A673 (cell line): ENCODE measurements around the gene CACYBP. TPM values are rescaled to one million over a fixed set of nuclear protein-coding genes. Genes with fewer than 3 reads are reported as not detected.

Source experiments
- BruUV-seq: library from RNA; stranded (reverse); fragments of 400-500 nt; replicated peaks from 2 replicates; lab custom pipeline; 2021; lab: Mats Ljungman, UMichigan
- CTCF ChIA-PET: fragments of 300-600 bp; sonication (Branson Sonifier 250); formaldehyde crosslinking; loops from one replicate; lab custom pipeline; 2022; ENCODE audit warnings: antibody characterized with exemption; lab: Charles Lee
- POLR2A ChIA-PET: fragments of 300-600 bp; sonication (Branson Sonifier 250); formaldehyde crosslinking; loops from one replicate; lab custom pipeline; 2022; ENCODE audit warnings: antibody characterized with exemption; ENCODE audit not compliant: low non-redundant PET; lab: Charles Lee
- DNase-seq: peaks from one replicate; pipeline ENCODE4 v3.0.0-alpha.2; 2015; ENCODE audit warnings: low spot score
- H3K27ac ChIP-seq: fragments of 200-600 bp; sonication (generic); 2 replicates; pipeline ENCODE4 v1.5.1; 2016; ENCODE audit warnings: mixed run types, low read depth, mild to moderate bottlenecking, mixed read lengths, antibody characterized with exemption, low read length; ENCODE audit not compliant: poor library complexity, severe bottlenecking
- H3K27me3 ChIP-seq: fragments of 200-600 bp; sonication (generic); replicated peaks from 2 replicates; pipeline ENCODE4 v1.6.1; 2017; ENCODE audit warnings: mixed run types, low read depth, mild to moderate bottlenecking, mixed read lengths, antibody characterized with exemption, low read length; ENCODE audit not compliant: insufficient read depth, poor library complexity
- H3K36me3 ChIP-seq: fragments of 200-600 bp; sonication (generic); 2 replicates; pipeline ENCODE4 v1.6.1; 2016; ENCODE audit warnings: mixed run types, mild to moderate bottlenecking, mixed read lengths, antibody characterized with exemption, low read length; ENCODE audit not compliant: insufficient read depth, poor library complexity, severe bottlenecking
- H3K4me1 ChIP-seq: fragments of 200-600 bp; sonication (generic); 2 replicates; pipeline ENCODE4 v1.6.1; 2017; ENCODE audit warnings: mixed run types, mild to moderate bottlenecking, mixed read lengths, antibody characterized with exemption, low read length; ENCODE audit not compliant: insufficient read depth, poor library complexity, severe bottlenecking
- H3K4me3 ChIP-seq: fragments of 200-600 bp; sonication (generic); 2 replicates; pipeline ENCODE4 v1.5.1; 2016; ENCODE audit warnings: low read depth, mixed run types, mild to moderate bottlenecking, mixed read lengths, low read length; ENCODE audit not compliant: poor library complexity, severe bottlenecking
- H3K9me3 ChIP-seq: fragments of 200-600 bp; sonication (generic); 2 replicates; pipeline ENCODE4 v1.6.1; 2016; ENCODE audit warnings: mixed run types, low read depth, mild to moderate bottlenecking, mixed read lengths, antibody characterized with exemption, low read length; ENCODE audit not compliant: poor library complexity, severe bottlenecking
- EZH2 ChIP-seq: fragments of 200-600 bp; sonication (generic); IDR thresholded peaks from 2 replicates; pipeline ENCODE4 v1.6.1; 2017; ENCODE audit warnings: borderline replicate concordance, low read depth, mild to moderate bottlenecking, mixed read lengths, antibody characterized with exemption, low read length; ENCODE audit not compliant: poor library complexity, severe bottlenecking
- intact Hi-C: fragments of 100-400 bp; cut with micrococcal nuclease; formaldehyde crosslinking; loops from one replicate; pipeline ENCODE4 v1.10.0; 2022; ENCODE audit not compliant: unreplicated experiment
- total RNA-seq: library from RNA; stranded (reverse); gene quantifications from 2 replicates; pipeline ENCODE4 v1.2.3, GENCODE V29; 2021
- TF ChIP-seq, protein P1 (sequence below): fragments of 300-800, 200-600 bp; sonication (generic); conservative IDR thresholded peaks from 2 replicates; pipeline ENCODE4 v1.5.1; 2017; ENCODE audit warnings: low read depth, mild to moderate bottlenecking, antibody characterized with exemption, low read length, moderate library complexity, mixed read lengths

CACYBP gene
- total RNA-seq, 1 experiment from 2014 or later, result 307 TPM

DNA sequence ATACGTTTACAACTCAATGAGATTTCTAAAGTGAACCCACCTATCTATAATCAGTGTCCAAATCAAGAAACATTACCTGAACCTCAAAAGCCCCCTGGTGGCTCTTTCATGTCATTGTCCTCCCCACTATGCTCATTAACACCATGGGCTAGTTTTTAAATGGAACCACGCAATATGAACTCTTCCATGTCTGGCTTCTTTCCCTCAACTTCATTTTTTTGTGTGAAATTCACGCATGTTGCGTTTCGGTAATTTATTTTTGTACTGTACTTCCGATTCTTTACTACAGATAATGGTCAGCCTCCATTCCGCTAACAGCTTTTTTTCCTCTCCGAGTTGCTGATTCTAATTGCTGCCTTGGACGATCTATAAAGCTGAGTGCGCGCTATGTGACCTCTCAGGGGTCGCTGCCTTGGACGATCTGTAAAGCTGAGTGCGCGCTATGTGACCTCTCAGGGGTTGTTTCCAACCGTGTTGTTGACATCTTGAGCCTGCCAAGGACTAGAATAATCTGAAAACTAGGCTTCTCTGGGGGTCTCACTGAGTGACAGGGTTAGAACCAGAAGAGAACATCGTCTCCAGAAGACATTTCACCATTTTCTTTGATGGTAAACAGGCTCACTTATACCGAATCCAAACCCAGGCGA, 1.1 kb upstream of the CACYBP start:
- H3K27ac ChIP-seq, result peak overlapping the region; percentile 100
- peaks cover 10% of the 10 kb centered on the region for H3K4me1 ChIP-seq
- no peaks in the 10 kb centered on the region for H3K27me3 ChIP-seq
- no peak for TF ChIP-seq EZH2
- TF ChIP-seq, protein P1, sequence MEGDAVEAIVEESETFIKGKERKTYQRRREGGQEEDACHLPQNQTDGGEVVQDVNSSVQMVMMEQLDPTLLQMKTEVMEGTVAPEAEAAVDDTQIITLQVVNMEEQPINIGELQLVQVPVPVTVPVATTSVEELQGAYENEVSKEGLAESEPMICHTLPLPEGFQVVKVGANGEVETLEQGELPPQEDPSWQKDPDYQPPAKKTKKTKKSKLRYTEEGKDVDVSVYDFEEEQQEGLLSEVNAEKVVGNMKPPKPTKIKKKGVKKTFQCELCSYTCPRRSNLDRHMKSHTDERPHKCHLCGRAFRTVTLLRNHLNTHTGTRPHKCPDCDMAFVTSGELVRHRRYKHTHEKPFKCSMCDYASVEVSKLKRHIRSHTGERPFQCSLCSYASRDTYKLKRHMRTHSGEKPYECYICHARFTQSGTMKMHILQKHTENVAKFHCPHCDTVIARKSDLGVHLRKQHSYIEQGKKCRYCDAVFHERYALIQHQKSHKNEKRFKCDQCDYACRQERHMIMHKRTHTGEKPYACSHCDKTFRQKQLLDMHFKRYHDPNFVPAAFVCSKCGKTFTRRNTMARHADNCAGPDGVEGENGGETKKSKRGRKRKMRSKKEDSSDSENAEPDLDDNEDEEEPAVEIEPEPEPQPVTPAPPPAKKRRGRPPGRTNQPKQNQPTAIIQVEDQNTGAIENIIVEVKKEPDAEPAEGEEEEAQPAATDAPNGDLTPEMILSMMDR, result peak; percentile 77
- intact Hi-C loops, result loop anchor here (1.0 to 5.0 kb wide), 3 partner anchors 116 to 736 kb away; no protein-coding TSS in a partner anchor
- CTCF ChIA-PET, result interaction anchor here (0.6 to 1.3 kb wide), 3 partner anchors 115 to 736 kb away, joined by 3 to 4 read pairs (median 3); no protein-coding TSS in a partner anchor
- no peaks in the 10 kb centered on the region for H3K9me3 ChIP-seq
- DNase-seq, result peak; percentile 77
- H3K36me3 ChIP-seq, result no peaks in the 10 kb centered on the region
- peak overlapping the region; percentile 92 for H3K4me3 ChIP-seq
- POLR2A ChIA-PET, result interaction anchor here (0.6 to 1.3 kb wide), 3 partner anchors 199 to 1246 kb away, joined by 3 to 4 read pairs (median 3); no protein-coding TSS in a partner anchor
- BruUV-seq, result no TSS peak

DNA sequence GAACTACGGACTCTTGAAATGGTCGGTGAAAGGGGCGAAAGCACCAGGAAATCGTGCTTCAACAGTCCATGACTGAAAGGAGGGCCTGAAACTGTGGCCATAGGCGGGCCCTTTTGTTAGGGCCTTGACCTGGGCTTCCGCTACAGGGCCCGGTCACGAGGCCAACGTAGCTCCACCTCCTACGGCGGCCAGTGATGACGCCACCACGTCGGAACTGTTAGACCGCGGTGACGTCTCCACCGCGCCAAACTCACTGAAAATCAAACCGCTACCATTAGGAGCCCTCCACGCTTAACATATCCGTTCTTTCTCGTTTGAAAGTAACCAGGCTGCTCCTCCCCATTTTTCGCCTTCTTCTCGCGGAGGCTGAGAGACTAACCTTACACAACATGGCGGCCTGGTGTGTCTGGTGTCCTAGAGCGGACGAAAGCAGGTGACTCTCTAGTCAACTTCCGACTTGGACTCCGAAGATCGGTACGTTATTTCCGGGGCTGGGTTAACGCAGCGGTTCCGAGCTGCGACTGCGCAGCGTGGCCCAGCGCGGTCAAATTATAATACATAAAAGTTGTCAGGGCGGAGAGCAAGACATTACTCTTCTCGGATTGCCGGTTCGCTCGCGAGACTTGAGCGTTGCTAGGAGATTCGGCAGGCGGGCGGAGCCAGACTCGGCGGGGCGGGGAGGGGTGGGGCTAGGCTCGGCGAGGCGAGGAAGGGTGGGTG, 371 bp upstream of the CACYBP start:
- H3K36me3 ChIP-seq, result no peaks in the 10 kb centered on the region
- peaks cover 10% of the 10 kb centered on the region for H3K4me1 ChIP-seq
- intact Hi-C loops, result loop anchor here (2.0 to 5.0 kb wide), 2 partner anchors 117 to 737 kb away; no protein-coding TSS in a partner anchor
- H3K27me3 ChIP-seq, result no peaks in the 10 kb centered on the region
- DNase-seq, result peak; percentile 99
- no peaks in the 10 kb centered on the region for H3K9me3 ChIP-seq
- TF ChIP-seq, protein P1, result no peak
- TF ChIP-seq EZH2, result no peak
- peak overlapping the region; percentile 100 for H3K27ac ChIP-seq
- H3K4me3 ChIP-seq, result peak overlapping the region; percentile 92
- TSS peak; percentile 73 for BruUV-seq
- ChIA-PET POLR2A (interaction anchor here (0.6 to 1.3 kb wide), 3 partner anchors 200 to 1247 kb away, joined by 3 to 4 read pairs (median 3); no protein-coding TSS in a partner anchor), CTCF (interaction anchor here (0.6 to 1.3 kb wide), 4 partner anchors 115 to 1571 kb away, joined by 3 to 4 read pairs (median 3); no protein-coding TSS in a partner anchor)

DNA sequence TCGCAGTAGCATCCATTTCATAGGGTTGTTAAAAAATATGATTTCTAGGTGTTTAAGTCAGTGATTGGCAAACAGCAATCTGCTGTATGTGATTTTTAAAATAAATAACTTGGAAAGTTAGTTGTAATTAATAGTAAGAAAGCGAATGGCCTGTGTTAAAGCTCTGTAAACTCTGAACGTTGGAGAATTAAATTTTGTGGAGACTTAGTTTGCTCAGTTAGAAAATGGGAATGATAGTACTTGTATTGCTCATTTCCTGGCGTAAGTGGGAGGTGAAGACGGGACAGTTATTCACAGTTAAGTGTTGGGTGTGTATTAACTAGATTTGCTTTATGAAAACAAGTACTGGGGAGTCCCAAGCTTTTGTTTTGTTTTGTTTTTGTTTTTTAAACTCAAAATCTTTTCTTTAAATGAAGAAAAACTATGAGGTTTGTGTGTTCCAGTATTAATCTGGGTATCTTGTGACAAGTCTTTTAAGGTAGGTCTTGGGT, 995 bp downstream of the CACYBP start:
- H3K4me3 ChIP-seq, result peak overlapping the region; percentile 92
- TSS peak; percentile 41 for BruUV-seq
- no peak for DNase-seq
- no peak for TF ChIP-seq EZH2
- H3K27me3 ChIP-seq, result no peaks in the 10 kb centered on the region
- peaks cover 10% of the 10 kb centered on the region for H3K4me1 ChIP-seq
- H3K9me3 ChIP-seq, result no peaks in the 10 kb centered on the region
- ChIA-PET CTCF (no interaction called here), POLR2A (no interaction called here)
- peaks cover 10% of the 10 kb centered on the region for H3K36me3 ChIP-seq
- peak overlapping the region; percentile 100 for H3K27ac ChIP-seq
- intact Hi-C loops, result no loop called here
